HG03521 (cell line): ENCODE measurements around the gene KRTAP19-5.
"Not testable (repeated sequence)": the region's sequence is repeated elsewhere in the genome, so short reads cannot be mapped to it uniquely, and the experiment has no call there.

Experiments used
- ATAC-seq: cut with Tn5 transposase; IDR thresholded peaks from one replicate; pipeline ENCODE4 v1.9.1; 2021; ENCODE audit warnings: mild to moderate bottlenecking, moderate library complexity; ENCODE audit not compliant: unreplicated experiment

KRTAP19-5 gene

GRCh38 chr21:30502041-30502440 lies at the start of gene KRTAP19-5:
TSS of gene KRTAP19-5 (minus strand) at chr21:30502141. CDS start at chr21:30502090, 51 bp downstream.
- no peak for ATAC-seq

GRCh38 chr21:30541764-30542163 lies 39.8 kb upstream of the KRTAP19-5 start, which contains the start of gene KRTAP19-6:
TSS of gene KRTAP19-6 (minus strand) at chr21:30541864. CDS start at chr21:30541833, 31 bp downstream.
- no peak for ATAC-seq

- no peak for ATAC-seq
Measured at GRCh38 chr21:30518876-30519275, 16.9 kb upstream of the KRTAP19-5 start.

GRCh38 chr21:30515681-30516080 lies 13.7 kb upstream of the KRTAP19-5 start:
- no peak for ATAC-seq

GRCh38 chr21:30505621-30506205 lies 3.8 kb upstream of the KRTAP19-5 start:
- ATAC-seq, result not testable (repeated sequence)

GRCh38 chr21:30497065-30497464 lies 4.9 kb downstream of the KRTAP19-5 start, which contains the start of gene KRTAP19-4:
TSS of gene KRTAP19-4 (minus strand) at chr21:30497165. CDS start at chr21:30497110, 55 bp downstream.
- ATAC-seq, result no peak

GRCh38 chr21:30491963-30492428 lies 9.9 kb downstream of the KRTAP19-5 start, which contains the start of gene KRTAP19-3:
TSS of gene KRTAP19-3 (minus strand) at chr21:30492013. CDS start at chr21:30491957, 56 bp downstream.
- no peak for ATAC-seq

GRCh38 chr21:30487336-30487735 lies 14.6 kb downstream of the KRTAP19-5 start, which contains the start of gene KRTAP19-2:
TSS of gene KRTAP19-2 (minus strand) at chr21:30487436. CDS start at chr21:30487348, 88 bp downstream.
- ATAC-seq, result no peak

GRCh38 chr21:30486180-30486579 lies 15.8 kb downstream of the KRTAP19-5 start:
- ATAC-seq, result no peak

GRCh38 chr21:30482130-30482529 lies 19.8 kb downstream of the KRTAP19-5 start:
- no peak for ATAC-seq

GRCh38 chr21:30480145-30480544 lies 21.8 kb downstream of the KRTAP19-5 start, which contains the start of gene KRTAP19-1:
TSS of gene KRTAP19-1 (minus strand) at chr21:30480367. CDS start at chr21:30480317, 50 bp downstream.
- ATAC-seq, result no peak

- no peak for ATAC-seq
Measured at GRCh38 chr21:30479259-30479658, 22.7 kb downstream of the KRTAP19-5 start.

- no peak for ATAC-seq
Measured at GRCh38 chr21:30478004-30478403, 23.9 kb downstream of the KRTAP19-5 start.

GRCh38 chr21:30468900-30469714 lies 32.8 kb downstream of the KRTAP19-5 start:
- ATAC-seq, result no peak

GRCh38 chr21:30463713-30464112 lies 38.2 kb downstream of the KRTAP19-5 start:
- no peak for ATAC-seq
